Measurements from ENCODE around the gene DTX3.
"Not testable (repeated sequence)": the region's sequence is repeated elsewhere in the genome, so short reads cannot be mapped to it uniquely, and the experiment has no call there.

The DTX3 gene

GRCh38 chr12:57607958-57608663 is 3.5 kb downstream of the DTX3 start:
- no peak for DNase-seq

GRCh38 chr12:57609101-57609780 is 4.6 kb downstream of the DTX3 start:
- DNase-seq, result no peak

GRCh38 chr12:57609781-57610553 is 5.3 kb downstream of the DTX3 start:
- DNase-seq, result no peak

GRCh38 chr12:57610554-57611107 is 6.0 kb downstream of the DTX3 start:
- DNase-seq, result no peak

GRCh38 chr12:57611108-57611826 is 6.6 kb downstream of the DTX3 start, which contains the start of gene ARHGEF25:
TSS of gene ARHGEF25 (plus strand) at chr12:57611435. CDS start at chr12:57611895, 460 bp downstream.
- peak; percentile 68 to 77 for DNase-seq

- no peak for DNase-seq
Measured at GRCh38 chr12:57611827-57612710, 7.4 kb downstream of the DTX3 start.

GRCh38 chr12:57612711-57613426 is 8.2 kb downstream of the DTX3 start:
- DNase-seq, result no peak

GRCh38 chr12:57613427-57614109 is 8.9 kb downstream of the DTX3 start:
- no peak for DNase-seq

GRCh38 chr12:57614178-57614947 is 9.7 kb downstream of the DTX3 start:
- peak; percentile 52 to 53 for DNase-seq

- DNase-seq, result no peak
Measured at GRCh38 chr12:57614948-57615500, 10.4 kb downstream of the DTX3 start.

- DNase-seq, result no peak
Measured at GRCh38 chr12:57615637-57616036, 11.0 kb downstream of the DTX3 start.

- DNase-seq, result no peak
Measured at GRCh38 chr12:57616383-57617101, 11.9 kb downstream of the DTX3 start.

- DNase-seq, result no peak
Measured at GRCh38 chr12:57617942-57618341, 13.3 kb downstream of the DTX3 start.

- DNase-seq, result not testable (repeated sequence)
Measured at GRCh38 chr12:57618431-57618830, 13.8 kb downstream of the DTX3 start.

- no peak for DNase-seq
Measured at GRCh38 chr12:57618966-57619433, 14.4 kb downstream of the DTX3 start.

- DNase-seq, result peak in 1 of 2 experiments; percentile 53
Measured at GRCh38 chr12:57619434-57620244, 15.0 kb downstream of the DTX3 start.

- no peak for DNase-seq
Measured at GRCh38 chr12:57620245-57620935, 15.8 kb downstream of the DTX3 start.
